GM18873 (cell line): ENCODE results near the gene PIK3R4.

ENCODE experiments used
- ATAC-seq: cut with Tn5 transposase; IDR thresholded peaks from one replicate; pipeline ENCODE4 v1.9.1; 2021; ENCODE audit warnings: mild to moderate bottlenecking, moderate library complexity, moderate number of reproducible peaks; ENCODE audit not compliant: unreplicated experiment, low FRiP score

Gene PIK3R4

DNA sequence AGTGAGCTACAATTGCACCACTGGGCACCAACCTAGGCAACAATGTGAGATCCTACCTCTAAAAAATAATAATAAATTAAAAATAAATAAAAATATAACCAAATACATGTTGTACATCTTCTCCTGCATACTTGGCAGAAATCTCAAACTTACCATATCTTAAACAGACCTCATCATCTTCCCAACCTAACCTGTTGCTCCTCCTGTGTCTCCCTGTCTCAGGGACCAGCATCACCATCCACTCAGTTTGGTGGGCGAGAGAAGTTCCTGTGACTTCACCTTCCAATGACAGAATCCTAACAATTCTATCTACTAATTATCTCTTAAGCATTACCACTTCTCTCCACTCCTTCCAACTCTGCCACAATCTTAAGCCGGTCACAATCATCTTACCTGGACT lies 3.3 kb downstream of the PIK3R4 start:
- no peak for ATAC-seq

DNA sequence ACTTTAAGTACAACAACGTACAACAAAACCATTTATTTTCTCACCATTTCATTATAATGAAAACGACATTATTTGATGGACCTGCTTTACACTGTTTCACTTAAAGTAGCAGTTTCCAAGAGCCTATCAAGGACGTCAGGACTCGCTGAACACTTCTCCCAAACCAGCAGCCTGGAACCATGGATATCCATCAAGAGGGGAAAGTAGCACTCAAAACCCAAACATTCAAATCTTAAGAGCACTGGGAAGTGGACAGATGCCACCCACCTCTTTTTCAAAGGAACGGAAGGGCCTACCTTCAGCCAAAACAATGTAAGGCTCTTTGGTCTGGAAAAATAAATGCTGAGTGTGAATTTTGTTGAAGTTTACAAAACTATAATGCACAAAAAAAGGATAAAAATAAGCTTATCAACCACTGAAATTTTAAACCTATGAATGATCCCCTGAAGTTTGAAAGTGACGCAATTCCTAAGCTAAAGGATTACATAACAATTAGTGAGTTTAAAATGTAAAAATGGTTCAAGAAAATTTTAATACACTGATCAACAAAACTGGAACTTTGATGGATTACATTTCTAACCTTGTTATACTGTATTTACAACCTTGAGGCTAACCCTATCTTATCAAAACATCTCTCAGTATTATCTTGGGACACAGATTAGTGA lies 4.6 kb downstream of the PIK3R4 start:
- ATAC-seq, result no peak

DNA sequence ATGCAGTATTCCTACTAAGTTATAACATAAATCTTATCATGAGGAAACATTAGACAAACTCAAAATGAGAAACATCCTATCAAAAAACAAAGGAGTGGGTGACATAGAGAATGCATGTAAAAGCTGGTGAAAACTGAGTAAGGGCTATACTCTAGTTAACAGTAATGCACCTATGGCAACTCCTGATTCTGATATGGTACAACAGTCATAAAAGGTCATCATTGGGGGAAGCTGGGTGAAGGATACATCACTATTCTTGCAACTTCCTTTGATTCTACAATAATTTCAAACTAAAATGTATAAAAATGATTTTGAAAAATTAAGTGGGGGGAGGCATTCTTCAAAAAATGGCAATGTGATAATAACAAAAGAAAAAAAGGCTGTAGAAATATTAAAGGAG lies 6.8 kb downstream of the PIK3R4 start:
- ATAC-seq, result no peak

DNA sequence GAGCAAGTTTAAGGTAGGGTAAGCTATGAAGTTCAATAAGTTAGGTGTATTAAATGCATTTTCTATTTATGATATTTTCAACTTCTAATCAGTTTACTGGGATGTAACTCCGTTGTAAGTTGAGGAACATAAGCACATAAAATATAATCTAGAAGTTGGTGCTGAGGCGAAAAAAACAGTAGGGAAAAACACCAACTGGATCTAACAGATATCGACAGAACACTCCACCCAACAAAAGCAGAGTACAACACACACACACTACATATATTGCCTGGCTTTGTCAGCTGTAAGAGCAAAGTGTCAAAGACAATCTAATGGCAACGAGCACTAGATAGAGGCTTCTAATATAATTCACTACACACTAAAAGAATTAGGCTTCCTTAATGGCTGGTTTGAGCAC lies 8.4 kb downstream of the PIK3R4 start:
- no peak for ATAC-seq

DNA sequence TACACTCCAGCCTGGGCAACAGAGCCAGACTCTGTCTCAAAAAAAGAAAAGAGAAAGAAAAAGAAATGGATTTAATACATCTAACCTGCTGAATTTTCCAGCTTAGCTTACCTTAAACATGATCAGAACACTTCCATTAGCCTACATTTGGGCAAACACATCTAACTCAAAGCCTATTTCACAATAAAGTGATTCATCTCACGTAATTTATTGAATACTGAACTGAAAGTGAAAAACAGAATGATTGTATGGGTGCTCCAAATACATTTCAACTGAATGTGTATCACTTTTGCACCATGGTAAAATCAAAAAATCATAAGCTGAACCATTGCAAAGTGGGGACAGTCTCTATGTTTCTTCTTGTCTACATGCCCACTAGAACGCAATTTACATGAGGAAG lies 9.0 kb downstream of the PIK3R4 start:
- no peak for ATAC-seq

DNA sequence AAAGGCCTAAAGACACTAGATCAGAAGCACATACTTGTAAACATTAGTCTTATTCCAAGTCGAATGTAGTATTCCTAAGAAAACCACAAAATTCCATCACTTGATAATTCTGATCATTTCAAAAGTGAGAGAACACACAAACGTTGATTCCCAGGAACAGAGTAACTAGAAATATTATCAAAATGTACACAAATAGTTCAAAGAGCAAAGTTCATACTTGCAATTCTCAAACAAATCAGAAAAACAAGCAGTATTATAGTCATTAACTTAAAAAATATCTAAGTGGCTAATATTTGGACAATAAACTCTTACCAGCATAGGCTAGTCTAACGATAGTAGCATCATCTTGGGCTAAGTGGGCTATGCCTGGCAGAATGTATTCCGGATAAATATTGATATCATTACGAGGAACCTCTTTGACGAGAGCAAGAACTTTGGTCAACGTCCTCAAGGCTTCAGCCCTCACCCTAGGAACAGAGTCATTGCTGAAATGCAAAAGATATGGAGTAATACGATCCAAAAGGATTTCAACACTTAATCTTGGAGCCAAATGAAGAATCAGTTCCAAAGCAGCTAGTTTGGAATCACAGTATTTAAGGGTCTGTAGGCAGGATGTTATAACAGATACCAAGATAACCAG lies 13.3 kb downstream of the PIK3R4 start:
- no peak for ATAC-seq

DNA sequence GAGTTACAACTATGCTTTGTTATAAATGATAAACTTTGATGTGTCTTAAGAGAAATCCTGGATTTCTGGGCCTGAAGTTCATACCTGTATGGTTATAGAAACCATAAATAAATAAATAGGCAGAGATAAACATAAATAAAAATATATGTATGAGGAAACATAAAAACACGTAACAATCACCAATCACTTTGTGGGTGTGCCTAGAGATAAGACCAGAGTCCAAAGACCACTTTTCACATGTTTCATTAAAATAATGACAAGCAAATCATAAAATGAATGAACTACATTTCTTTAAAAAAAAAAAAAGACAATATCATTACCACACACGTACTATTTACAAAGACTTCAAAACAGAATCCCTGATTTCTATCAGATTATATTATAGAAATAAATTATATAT lies 14.1 kb downstream of the PIK3R4 start:
- no peak for ATAC-seq

DNA sequence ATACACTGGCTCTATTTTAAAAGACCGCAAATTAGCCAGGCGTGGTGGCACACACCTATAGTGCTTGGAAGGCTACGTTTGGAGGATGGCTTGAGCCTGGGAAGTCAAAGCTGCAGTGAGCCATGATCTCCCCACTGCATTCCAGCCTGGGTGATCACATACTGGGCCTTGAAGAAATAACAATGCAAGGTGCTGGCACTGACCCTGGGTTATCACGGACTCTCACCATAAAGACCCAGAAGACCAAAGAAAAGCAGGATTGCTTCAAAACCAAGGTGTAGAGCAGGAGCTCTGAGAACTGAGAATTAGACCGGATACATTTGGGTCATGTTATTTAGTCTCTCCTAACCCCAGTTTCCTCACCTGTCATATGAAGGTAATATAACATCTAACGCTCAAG lies 14.8 kb downstream of the PIK3R4 start:
- no peak for ATAC-seq

DNA sequence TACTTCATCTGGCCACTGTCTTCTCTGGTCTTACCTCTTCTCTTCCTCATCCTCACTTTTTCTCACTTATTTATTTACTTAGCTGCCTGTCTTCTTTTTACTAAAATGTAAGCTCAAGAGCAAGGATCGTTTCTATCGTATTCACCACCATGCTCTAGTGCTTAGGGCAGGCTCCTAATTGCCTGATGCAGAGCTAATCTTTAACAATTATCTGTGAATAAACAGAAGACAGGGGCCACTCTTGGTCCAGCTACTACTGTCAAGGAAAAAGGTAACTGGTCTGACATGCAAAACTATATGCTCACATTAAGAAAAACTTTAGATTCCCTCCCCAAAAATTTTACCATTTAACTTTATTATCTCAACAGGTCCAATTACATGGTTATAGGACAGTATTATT lies 17.5 kb downstream of the PIK3R4 start:
- no peak for ATAC-seq

DNA sequence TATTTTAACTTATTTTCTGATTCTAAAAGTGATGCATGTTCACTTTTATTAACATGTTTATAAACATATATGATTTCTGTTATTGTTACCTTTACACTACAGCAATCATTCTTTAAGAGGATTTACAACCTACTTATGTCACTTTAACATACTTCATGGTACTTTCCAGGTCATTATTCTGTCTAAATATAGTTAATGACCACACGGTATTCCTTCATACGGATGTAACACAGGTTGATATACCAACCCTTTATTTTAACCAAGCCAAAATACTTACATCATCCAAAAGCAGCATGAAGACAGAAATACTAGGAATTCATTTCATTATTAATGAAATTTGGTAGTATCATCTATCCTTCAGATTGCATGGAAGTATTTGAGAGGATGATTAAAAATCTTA lies 18.6 kb downstream of the PIK3R4 start:
- ATAC-seq, result no peak

DNA sequence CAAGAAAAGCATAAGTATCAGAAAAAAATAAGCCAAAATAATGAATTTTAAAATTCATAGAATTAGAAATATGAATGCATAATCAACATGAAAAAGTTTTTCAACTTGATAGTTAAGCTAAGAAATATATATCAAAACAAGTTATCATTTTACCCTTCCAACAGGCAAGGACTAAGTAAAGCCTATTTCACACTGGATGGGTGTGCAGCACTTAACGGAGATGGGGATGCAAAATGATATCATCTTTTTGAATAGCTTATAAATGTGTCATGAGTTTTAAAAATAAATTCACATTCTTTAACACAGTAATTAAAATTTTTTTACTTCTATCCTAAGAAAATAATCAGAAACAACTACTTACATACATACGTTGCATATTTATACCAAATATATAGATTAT lies 20.9 kb downstream of the PIK3R4 start:
- ATAC-seq, result no peak

DNA sequence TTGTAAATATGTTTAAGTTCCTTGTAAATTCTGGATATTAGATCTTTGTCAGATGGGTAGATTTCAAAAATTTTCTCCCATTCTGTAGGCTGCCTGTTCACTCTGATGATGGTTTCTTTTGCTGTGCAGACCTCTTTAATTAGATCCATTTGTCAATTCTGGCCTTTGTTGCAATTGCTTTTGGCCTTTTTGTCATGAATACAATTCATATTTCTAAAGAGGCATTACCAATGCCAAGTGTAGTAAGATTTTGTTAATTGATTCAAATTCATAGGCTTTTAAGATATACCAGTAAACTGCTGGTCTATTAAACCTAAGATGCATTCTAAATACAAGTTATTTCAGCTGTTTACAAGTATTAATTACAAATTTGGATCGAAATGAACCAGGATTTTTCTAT lies 31.0 kb downstream of the PIK3R4 start:
- ATAC-seq, result no peak

DNA sequence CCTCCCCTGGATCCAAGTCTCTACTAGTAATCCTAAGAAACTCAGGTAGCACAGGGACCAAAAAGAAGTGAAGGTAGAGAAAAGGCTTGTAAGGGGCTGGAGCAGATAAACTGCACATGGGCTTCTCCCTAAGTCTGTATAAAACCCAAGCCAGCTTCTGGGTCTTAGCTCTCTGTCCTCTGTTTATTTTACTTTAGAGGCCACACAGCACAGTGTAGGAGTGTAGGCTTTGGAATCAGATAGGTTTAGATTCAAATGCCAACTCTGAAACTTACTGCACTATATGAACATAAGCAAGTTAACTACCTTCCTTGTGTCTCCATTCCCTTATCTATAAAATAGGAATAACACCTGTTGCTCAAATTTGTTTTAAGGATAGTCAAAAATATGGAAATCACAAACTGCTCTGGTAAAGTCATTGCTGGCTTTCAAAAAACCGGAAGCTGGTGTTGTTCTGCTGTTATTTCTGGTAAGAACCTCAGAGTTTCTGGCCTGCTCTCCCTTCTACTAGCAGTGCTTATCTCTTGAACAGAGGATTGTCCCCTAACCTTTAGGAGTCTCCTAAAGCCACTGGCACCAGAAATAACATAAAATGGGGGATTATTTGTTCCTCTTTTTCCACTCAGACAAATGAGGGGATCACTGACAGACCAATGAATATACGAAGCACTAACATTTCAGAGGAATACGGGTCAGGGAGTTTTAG lies 33.8 kb downstream of the PIK3R4 start:
- no peak for ATAC-seq

DNA sequence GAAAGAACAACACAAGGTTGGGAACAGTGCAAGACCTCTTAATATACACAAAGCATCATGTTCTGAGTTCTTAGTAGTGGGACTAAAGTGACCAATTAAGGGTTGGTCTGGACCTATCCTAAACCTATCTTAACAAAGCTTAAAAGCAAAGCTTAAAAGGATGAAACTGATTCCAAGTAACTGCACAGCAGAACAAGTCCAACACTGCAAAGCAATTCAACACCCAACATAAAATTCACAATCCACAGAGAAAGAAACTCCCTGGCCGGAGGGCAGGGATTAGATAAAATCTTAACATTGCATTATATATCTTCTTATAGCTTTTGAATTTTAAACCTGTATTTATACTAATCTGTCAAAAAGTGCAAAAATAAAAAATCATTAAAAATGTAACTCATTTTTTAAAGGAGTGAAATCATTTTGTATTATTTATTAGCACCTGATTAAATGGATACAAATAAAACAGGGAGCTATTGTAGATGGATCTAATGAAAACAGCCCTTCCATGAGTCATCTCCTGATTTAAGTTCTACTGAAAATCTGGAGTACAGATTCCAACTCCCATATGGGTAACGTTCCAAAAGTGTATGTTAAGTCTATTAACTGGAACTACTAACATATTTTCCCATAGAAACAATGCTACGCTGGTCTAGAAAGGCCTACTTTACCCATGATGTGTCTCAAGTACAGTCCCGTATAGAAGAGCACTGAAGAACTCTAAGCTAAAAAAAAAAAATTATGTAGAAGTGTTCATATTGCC lies 34.9 kb downstream of the PIK3R4 start:
- no peak for ATAC-seq

DNA sequence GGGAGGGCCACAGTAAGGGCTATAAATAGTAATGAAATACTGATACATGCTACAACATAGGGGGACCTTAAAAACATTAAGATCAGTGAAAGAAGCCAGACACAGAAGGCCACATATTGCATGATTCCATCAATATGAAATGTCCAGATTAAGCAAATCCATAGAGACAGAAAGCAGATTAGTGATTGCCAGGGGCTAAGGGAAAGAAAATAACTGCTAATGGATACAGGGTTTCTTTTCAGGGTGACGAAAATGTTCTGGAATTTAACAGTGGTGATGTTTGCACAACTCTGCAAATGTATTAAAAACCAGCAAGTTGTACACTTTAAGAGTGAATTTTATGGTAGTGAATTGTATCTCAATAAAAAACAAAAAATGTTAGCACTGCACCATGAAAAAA lies 37.0 kb downstream of the PIK3R4 start:
- no peak for ATAC-seq

DNA sequence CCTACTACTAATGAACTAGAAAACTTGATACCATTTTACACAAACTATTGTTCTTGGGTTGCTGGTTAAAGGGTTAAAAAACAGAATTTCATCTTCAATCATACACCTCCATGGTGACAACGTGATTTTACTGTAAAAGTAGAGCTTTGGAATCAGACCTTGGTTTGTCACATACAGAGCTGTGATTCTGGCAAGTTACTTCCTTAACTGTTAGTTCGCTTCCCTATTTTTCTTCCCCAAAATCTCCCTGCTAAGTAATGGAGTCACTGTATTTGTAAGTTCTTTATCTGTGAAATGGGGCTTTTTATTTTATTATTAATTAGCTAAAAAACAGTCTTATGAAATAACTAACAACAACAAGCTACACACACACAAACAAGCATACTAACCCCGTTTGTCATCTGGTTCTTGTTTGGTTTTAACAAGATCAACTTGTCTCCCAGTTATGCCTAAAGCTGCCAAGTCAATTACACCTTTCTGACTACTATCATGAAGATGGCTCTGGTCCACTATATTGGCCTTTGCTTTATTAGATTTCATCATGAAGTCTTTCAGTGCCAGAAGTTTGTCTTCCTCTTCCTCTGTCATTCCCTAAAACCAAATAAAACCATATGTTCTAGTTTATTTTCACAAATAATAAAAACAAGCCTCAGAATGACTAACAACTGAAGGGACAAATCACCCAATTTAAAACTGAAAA lies 38.6 kb downstream of the PIK3R4 start:
- ATAC-seq, result no peak

DNA sequence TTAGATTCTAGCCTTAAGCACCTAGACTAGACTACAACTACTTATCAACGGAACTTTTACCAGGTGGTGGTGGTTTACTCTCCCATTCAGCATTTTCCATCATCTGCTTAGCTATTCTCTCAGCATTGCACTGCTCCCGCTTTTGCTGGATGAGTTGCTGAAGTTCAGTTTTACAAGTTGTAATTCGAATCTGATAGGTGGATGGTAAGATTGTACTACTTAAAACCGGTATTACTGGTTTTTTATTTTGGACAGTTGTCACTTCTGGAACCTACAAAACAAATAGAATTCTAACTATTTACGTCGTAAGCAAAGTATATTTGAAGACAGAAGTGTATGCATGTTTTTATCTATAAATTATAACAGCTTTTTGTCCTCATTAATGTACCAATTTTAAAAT lies 41.1 kb downstream of the PIK3R4 start:
- ATAC-seq, result no peak

DNA sequence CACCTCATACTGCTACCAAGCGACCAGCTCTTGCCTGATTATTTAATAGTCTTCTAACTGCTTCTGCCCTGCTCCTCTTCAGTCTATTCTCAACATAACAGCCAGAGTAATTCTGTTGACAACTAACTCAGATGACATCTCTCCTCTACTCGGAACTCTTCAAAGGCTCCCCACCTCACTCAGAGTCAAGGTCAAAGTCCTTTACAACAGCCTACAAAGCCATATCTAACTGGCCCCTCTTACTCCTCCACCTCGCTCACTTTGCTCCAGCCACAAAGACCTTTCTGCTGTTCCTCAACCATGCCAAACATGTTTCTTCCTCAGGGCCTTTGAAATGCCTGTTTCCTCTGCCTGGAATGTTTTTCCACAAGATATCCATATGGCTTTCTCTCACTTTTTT lies 43.6 kb downstream of the PIK3R4 start:
- ATAC-seq, result no peak

DNA sequence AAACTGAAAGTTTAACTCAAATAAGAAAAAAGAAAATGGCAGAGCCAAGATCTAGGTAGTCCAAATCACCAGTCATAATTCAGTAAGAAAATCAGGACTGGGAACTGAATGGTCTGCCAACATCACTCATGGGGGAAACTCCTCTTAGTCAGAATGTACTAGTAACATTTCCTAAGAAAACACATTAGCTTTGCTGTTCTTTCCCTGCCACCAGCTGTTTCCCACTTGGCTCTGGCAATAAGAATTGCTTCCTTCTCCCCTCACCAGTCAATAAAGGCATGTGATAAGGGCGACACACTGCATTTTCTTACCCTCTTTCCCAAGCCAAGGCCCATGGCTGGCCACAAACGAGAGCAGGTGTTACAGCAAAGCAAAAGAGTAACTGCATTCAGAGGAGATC lies 46.1 kb downstream of the PIK3R4 start:
- no peak for ATAC-seq

DNA sequence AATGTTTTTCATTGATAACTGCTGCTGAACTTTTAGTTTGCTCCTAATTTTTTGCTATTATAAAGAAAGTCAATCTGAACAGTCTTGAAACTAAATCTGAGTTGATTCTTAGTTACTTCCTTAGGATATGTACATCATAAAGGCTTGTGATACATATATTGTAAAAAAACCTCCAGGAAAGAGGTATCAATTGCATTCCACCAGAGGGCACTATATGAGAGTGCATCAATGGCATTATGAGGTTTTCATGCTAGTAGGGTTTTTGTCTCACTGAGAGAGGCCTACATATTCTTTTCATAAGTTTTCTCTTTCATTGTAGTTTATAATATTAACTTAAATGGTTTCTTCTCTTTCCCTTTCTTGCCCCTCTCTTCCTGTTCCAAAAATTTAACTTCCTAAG lies 46.9 kb downstream of the PIK3R4 start:
- ATAC-seq, result no peak

DNA sequence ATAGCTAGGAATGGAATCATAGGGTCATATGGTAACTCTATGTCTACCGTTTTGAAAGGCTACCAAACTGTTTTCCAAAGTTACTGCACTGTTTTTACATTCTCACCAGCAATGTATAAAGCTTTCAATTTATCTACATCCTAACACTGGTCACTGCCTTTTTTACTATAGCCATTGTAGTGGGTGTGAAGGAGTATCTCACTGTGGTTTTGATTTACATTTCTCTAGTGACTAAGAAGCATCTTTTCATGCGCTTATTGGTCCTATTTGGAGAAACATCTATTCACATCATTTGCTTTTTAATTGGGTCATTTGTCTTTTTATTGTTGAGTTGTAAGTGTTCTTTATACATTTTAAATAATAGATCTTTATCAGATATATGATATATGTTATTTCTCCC lies 53.3 kb downstream of the PIK3R4 start:
- no peak for ATAC-seq
